ENCODE measurements around the gene FGFRL1. TPM values are rescaled to one million over a fixed set of nuclear protein-coding genes. Genes with fewer than 3 reads are reported as not detected.
"Not testable (repeated sequence)": the region's sequence is repeated elsewhere in the genome, so short reads cannot be mapped to it uniquely, and the experiment has no call there.

FGFRL1 gene
- total RNA-seq, 1 donor from 2014 or later = 59.8 TPM

DNA sequence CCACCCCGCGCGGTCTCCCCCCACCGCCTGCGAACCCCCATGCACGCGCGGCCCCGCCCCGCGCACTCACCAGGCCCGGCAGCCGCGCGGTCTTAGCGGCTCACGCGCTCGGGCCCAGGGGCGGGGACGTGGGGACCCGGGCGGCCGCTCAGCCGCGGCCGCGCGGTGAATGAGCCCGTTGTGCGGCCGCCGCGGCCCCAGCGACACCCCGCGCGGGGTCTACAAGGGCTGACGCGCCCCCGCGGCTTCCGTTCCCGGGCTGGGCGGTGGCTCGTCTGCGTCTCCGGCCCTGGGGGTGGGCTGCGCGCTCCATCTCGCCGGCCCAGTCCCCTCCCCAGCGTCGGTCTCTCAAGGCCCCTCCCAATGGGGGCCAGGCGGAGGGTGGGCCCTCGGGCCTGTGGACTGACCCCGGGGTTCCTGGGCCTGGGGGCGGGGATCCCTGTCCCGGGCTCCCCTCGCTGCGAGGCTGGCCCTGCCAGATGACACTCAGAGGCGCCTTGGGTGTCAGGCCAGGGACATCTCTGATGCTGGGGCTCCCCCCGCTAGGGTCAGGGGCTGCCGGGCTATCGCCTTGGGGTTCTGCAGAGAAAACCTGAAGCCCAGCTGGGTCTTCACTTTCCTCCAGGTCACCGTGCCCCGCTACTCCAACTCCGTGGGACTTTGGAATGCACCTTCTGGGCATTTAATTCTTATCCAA is 13.9 kb upstream of the FGFRL1 start:
- H3K4me3 Mint-ChIP-seq (ENCODE audit: unreplicated experiment) = no peak overlapping the region
- peaks cover 5% of the 10 kb centered on the region for H3K4me1 Mint-ChIP-seq (ENCODE audit: unreplicated experiment)

DNA sequence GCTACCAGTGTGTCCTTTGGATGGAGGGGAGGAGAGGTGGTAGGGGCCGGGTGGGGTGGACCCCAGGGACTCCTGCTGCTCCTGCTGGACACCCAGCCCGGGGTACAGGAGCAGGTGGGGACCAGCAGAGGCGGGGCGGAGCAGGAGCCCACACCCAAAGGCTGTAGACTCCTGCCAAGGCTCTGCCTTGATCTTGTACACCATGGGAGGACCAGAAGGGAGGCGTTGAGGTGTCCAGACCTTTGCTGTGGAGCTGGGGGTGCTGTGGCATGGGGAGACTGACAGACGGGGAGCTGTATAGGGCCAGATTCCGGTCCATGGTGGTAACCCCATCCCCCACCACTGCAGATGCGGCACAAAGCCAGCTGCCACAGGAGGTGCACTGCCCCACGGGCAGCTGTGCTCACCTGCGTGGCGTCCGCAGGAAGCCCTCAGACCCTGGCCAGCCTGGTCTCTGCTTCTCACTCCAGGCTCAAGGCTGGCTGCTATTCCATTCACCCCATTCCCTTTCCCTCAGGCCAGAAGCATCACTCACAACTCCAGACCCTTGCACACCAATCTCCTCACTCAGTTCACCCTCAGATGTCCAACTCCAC is 13.2 kb upstream of the FGFRL1 start:
- no peak overlapping the region for H3K4me3 Mint-ChIP-seq (ENCODE audit: unreplicated experiment)
- H3K27ac Mint-ChIP-seq (ENCODE audit: unreplicated experiment) = no peak overlapping the region

More for the DNA sequence above, 13.9 kb upstream of the FGFRL1 start:
- no peak for DNase-seq (ENCODE audit: extremely low spot score, unreplicated experiment)
- Mint-ChIP-seq H3K27ac (ENCODE audit: unreplicated experiment) (no peak overlapping the region), H3K36me3 (ENCODE audit: unreplicated experiment) (no peaks in the 10 kb centered on the region), H3K27me3 (ENCODE audit: unreplicated experiment) (no peaks in the 10 kb centered on the region), H3K9me3 (ENCODE audit: unreplicated experiment) (no peaks in the 10 kb centered on the region)
- TF ChIP-seq, protein P1, sequence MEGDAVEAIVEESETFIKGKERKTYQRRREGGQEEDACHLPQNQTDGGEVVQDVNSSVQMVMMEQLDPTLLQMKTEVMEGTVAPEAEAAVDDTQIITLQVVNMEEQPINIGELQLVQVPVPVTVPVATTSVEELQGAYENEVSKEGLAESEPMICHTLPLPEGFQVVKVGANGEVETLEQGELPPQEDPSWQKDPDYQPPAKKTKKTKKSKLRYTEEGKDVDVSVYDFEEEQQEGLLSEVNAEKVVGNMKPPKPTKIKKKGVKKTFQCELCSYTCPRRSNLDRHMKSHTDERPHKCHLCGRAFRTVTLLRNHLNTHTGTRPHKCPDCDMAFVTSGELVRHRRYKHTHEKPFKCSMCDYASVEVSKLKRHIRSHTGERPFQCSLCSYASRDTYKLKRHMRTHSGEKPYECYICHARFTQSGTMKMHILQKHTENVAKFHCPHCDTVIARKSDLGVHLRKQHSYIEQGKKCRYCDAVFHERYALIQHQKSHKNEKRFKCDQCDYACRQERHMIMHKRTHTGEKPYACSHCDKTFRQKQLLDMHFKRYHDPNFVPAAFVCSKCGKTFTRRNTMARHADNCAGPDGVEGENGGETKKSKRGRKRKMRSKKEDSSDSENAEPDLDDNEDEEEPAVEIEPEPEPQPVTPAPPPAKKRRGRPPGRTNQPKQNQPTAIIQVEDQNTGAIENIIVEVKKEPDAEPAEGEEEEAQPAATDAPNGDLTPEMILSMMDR (IDR thresholded peaks at IDR 0.05) = no peak

DNA sequence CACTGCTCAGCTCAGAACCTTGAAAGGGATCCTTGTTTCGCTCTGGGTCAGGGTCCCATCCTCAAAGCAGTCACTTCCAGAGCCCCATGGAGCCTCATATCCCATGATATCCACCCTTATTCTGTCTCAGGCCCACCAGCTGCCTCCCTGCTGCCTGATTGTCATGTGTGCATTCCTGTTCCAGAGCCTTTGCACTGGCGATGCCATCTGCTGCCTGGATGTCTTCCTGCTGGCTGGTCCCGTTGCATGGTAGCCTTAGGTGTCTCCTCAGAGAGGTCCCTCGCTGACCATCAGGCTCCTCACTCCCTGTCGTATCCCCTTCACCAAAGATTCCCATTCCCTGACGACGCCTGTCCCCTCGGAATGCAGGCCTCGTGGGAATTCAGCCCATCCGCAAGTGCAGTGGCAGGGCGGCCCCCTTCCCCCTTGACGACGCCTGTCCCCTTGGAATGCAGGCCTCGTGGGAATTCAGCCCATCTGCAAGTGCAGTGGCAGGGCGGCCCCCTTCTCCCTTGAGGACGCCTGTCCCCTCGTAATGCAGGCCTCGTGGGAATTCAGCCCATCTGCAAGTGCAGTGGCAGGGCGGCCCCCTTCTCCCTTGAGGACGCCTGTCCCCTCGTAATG is 12.1 kb upstream of the FGFRL1 start:
- H3K27ac Mint-ChIP-seq (ENCODE audit: unreplicated experiment); H3K27me3 Mint-ChIP-seq (ENCODE audit: unreplicated experiment); H3K36me3 Mint-ChIP-seq (ENCODE audit: unreplicated experiment); DNase-seq (ENCODE audit: extremely low spot score, unreplicated experiment); H3K4me3 Mint-ChIP-seq (ENCODE audit: unreplicated experiment); H3K4me1 Mint-ChIP-seq (ENCODE audit: unreplicated experiment); H3K9me3 Mint-ChIP-seq (ENCODE audit: unreplicated experiment): not testable (repeated sequence)

More for the DNA sequence above, 13.2 kb upstream of the FGFRL1 start:
- Mint-ChIP-seq H3K9me3 (ENCODE audit: unreplicated experiment) (no peaks in the 10 kb centered on the region), H3K4me1 (ENCODE audit: unreplicated experiment) (peaks cover 2% of the 10 kb centered on the region), H3K27me3 (ENCODE audit: unreplicated experiment) (no peaks in the 10 kb centered on the region), H3K36me3 (ENCODE audit: unreplicated experiment) (no peaks in the 10 kb centered on the region)
- no peak for DNase-seq (ENCODE audit: extremely low spot score, unreplicated experiment)
- TF ChIP-seq, protein P1 (IDR thresholded peaks at IDR 0.05) = no peak

DNA sequence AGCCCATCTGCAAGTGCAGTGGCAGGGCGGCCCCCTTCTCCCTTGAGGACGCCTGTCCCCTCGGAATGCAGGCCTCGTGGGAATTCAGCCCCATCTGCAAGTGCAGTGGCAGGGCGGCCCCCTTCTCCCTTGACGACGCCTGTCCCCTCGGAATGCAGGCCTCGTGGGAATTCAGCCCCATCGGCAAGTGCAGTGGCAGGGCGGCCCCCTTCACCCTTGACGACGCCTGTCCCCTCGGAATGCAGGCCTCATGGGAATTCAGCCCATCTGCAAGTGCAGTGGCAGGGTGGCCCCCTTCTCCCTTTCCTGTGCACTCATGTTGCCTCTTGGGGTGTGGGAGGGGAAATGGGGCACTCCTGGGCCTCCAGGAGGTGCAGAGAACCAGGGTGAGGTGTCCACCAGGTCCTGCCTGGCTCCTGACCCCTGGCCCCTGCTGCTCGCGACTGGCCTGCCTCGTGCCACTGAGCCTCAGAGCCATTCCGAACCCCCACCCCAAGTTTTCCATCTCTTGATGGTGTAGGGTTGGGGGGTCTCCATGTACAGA is 11.5 kb upstream of the FGFRL1 start:
- no peak for DNase-seq (ENCODE audit: extremely low spot score, unreplicated experiment)
- Mint-ChIP-seq H3K36me3 (ENCODE audit: unreplicated experiment) (no peaks in the 10 kb centered on the region), H3K4me3 (ENCODE audit: unreplicated experiment) (no peak overlapping the region), H3K9me3 (ENCODE audit: unreplicated experiment) (no peaks in the 10 kb centered on the region), H3K27ac (ENCODE audit: unreplicated experiment) (no peak overlapping the region), H3K4me1 (ENCODE audit: unreplicated experiment) (peaks cover 2% of the 10 kb centered on the region), H3K27me3 (ENCODE audit: unreplicated experiment) (no peaks in the 10 kb centered on the region)
- TF ChIP-seq, protein P1 (IDR thresholded peaks at IDR 0.05) = no peak

DNA sequence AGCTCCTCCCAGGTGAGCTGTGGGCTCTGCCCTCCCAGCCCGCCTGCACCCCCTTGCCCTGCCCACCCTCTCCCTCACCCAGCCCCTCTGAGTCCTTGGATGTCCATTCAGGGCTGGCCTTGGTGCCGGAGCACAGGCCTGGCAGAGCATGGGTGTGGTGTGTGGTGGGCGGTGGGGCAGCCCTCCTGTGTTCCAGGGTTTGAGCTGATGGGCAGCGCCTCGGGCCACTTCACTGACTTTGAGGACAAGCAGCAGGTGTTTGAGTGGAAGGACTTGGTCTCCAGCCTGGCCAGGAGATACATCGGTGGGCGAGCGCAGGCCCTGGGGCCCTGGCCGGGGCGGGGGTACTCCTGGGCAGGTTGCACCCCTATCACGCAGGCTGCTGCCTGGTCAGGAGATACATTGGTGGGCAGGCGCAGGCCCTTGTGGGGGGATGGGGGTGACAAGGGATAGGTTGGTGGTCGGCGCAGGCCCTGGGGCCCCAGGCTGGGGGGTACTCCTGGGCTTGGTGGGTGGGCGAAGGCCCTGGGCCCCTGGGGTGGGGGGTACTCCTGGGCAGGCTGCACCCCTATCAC is 10.7 kb upstream of the FGFRL1 start:
- no peaks in the 10 kb centered on the region for H3K36me3 Mint-ChIP-seq (ENCODE audit: unreplicated experiment)
- H3K27ac Mint-ChIP-seq (ENCODE audit: unreplicated experiment) = no peak overlapping the region
- no peak overlapping the region for H3K4me3 Mint-ChIP-seq (ENCODE audit: unreplicated experiment)
- H3K27me3 Mint-ChIP-seq (ENCODE audit: unreplicated experiment) = no peaks in the 10 kb centered on the region
- no peaks in the 10 kb centered on the region for H3K9me3 Mint-ChIP-seq (ENCODE audit: unreplicated experiment)
- peaks cover 2% of the 10 kb centered on the region for H3K4me1 Mint-ChIP-seq (ENCODE audit: unreplicated experiment)
- TF ChIP-seq, protein P1 (IDR thresholded peaks at IDR 0.05) = no peak
- no peak for DNase-seq (ENCODE audit: extremely low spot score, unreplicated experiment)
